ENCODE measurements around the gene ZNF174.

DNA sequence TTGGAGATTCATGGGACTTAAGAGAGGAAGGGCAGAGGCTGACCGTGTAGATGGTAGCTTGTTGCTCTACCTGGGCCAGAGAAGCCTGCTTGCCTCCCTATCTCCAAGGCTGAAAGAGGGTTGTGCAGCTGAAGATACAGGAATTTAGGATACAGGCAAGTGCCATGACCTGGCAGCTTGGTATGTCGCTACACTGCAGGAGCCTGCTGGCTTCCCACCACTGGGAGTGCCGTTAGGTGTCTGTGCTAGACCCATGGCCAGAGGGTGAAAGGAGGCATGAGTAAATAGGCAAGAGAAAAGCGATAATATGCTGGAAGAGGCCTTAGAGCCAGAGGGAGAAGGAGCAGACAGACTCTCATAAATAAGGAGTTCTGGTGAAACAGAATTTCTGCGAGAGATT, 53.1 kb downstream of the ZNF174 start:
- TF ChIP-seq, protein P1, sequence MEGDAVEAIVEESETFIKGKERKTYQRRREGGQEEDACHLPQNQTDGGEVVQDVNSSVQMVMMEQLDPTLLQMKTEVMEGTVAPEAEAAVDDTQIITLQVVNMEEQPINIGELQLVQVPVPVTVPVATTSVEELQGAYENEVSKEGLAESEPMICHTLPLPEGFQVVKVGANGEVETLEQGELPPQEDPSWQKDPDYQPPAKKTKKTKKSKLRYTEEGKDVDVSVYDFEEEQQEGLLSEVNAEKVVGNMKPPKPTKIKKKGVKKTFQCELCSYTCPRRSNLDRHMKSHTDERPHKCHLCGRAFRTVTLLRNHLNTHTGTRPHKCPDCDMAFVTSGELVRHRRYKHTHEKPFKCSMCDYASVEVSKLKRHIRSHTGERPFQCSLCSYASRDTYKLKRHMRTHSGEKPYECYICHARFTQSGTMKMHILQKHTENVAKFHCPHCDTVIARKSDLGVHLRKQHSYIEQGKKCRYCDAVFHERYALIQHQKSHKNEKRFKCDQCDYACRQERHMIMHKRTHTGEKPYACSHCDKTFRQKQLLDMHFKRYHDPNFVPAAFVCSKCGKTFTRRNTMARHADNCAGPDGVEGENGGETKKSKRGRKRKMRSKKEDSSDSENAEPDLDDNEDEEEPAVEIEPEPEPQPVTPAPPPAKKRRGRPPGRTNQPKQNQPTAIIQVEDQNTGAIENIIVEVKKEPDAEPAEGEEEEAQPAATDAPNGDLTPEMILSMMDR (IDR thresholded peaks at IDR 0.05): no peak
- no peak for TF ChIP-seq POLR2A (IDR thresholded peaks at IDR 0.05)

All from heart left ventricle (tissue), 13 donors.